Activated CD8-positive, alpha-beta memory T cell treated with anti-CD3 and anti-CD28 coated beads for 48 hours (primary cell): ENCODE data around the gene PLEKHH3.
"Not testable (repeated sequence)": the region's sequence is repeated elsewhere in the genome, so short reads cannot be mapped to it uniquely, and the experiment has no call there.

Source experiments
- DNase-seq, 3 experiments: peaks; one replicate each; pipeline ENCODE4 v3.0.0-alpha.2; 2020; ENCODE audit warnings: low read depth in 2 of 3, low spot score in 2 of 3

PLEKHH3 gene

DNA sequence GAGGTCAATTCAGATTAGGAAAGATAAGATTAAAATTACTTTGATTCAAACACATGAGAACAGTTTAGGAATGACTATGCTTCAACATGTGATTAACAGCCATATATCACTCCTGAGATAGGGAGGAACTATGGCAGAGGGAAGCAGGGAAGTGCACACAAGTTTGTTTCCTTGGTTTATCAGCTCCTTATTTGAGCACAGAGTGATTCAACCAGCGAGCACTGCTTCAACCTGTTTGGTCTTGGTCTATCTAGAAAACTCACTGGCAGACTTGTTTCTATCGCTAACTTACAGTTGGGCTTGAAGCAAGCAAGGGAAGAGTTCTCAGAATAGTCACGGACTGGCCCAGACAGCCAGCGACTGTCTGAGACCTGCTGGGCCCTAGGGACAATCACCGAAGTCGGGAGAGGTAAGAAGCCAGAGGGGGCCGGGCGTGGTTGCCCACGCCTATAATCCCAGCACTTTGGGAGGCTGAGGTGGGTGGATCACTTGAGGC lies 43.8 kb downstream of the PLEKHH3 start:
- DNase-seq = no peak

DNA sequence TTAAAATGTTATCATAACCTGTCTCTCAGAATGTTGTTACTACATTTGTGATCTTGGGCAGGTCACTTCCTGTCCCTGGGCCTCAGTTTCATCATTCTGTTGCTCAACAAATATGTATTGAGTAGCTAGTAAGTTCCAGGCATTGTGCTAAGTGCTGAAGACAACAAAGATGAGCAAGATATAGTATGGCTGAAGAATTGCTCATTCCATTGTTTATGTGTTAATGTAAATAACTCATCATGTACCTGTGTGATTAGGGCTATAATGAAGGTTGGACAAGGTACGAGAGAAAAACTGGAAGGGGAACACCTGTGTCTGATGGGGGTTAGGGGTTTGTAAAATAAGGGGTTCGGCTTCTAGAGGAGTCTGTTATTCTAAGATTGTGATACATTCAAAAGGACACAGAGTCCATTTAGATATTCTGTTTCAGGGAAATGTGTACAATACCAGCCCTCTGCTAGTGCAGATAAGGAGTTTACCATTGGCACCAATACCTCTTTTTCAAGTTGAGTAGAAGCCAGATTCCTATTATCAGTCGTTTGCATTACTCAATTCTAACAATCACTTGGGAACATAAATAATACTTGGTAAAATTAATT lies 47.3 kb downstream of the PLEKHH3 start:
- no peak for DNase-seq

DNA sequence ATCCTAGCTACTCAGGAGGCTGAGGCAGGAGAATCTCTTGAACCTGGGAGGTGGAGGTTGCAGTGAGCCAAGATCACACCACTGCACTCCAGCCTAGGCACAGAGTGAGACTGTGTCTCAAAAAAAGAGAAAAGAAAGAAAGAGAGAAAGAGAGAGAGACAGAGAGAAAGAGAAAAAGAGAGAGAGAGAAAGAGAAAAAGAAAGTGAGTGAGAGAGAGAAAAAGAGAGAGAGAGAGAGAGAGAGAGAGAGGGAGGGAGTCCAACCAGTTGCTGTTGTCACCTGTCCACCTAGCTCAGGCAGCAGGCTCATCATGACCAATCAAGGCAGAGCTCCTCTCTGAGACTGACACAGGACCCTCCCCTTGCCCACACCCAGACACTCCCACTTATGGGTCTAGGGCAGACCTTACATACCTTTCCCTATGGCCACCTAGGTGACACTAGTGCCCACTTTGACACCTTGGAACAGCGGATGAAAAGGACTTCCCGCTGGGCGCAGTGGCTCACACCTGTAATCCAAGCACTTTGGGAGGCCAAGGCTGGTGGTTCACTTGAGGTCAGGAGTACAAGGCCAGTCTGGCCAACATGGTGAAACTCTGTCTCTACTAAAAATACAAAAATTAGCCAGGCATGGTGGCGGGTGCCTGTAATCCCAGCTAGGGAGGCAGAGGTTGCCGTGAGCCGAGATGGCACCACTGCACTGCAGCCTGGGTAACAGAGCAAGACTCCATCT lies 49.6 kb downstream of the PLEKHH3 start:
- not testable (repeated sequence) for DNase-seq

DNA sequence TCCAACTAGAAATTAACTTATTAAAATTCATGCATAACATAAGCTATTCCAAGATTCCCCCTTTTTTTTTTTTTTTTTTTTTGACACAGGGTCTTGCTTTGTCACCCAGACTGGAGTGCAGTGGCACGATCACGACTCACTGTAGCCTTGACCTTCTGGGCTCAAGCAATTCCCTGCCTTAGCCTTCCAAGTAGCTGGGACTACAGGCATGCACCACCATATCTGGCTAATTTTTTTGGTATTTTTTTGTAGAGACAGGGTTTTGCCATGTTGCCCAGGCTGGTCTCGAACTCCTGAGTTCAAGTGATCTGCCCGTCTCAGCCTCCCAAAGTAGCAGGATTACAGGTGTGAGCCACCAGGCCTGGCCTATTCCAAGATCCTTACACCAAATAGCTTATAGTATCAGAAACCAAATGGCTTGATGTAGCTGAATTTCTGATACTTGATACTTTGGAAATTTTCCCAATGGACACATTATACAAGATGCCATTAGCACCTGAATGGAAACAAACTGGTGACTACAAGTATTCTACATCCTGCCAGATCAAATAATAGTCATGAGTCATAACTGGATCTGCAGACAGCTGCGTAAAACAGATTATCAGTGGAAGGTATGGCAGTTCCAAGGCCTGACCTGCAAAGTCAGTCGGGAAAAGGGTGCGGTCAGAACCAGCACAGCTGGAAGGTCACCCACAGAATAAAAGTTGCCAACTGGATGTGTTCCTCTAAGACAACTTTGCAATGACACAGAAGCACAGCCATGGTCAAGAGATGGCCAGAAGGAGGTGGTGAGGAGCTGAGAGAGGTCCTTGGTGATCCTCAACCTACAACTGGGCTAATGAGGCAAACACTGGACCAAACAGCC lies 52.8 kb downstream of the PLEKHH3 start:
- DNase-seq = no peak

DNA sequence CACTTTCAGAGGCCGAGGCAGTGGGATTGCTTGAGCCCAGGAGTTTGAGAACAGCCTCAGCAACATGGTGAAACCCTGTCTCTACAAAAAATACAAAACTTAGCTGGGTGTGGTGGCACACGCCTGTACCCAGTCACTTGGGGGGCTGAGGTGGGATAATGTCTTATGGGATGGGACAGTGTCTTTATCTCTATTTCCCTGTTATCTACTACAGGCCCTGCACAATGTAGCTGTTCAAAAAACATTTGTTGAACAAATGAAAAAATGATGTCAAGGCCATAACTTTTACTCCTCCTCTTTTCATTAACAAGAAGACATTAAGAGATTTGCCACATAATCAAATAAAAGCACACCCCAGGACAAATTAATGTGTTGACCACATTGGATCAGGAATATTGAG lies 53.5 kb downstream of the PLEKHH3 start:
- DNase-seq = no peak

DNA sequence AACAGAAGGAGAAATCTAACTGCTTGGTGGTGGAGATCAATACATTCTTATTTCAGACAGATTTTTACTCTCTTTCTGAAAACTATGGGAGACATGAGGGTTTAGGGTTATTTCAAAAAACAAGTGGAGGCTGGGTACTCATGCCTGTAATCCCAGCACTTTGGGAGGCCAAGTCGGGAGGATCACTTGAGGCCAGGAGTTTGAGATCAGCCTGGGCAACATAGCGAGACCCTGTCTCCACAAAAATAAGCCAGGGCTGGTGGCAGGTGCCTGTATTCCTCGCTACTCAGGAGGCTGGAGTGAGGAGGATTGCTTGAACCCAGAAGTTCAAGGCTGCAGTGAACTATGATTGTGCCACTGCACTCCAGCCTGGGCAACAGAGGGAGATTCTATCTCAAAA lies 54.8 kb downstream of the PLEKHH3 start:
- not testable (repeated sequence) for DNase-seq

DNA sequence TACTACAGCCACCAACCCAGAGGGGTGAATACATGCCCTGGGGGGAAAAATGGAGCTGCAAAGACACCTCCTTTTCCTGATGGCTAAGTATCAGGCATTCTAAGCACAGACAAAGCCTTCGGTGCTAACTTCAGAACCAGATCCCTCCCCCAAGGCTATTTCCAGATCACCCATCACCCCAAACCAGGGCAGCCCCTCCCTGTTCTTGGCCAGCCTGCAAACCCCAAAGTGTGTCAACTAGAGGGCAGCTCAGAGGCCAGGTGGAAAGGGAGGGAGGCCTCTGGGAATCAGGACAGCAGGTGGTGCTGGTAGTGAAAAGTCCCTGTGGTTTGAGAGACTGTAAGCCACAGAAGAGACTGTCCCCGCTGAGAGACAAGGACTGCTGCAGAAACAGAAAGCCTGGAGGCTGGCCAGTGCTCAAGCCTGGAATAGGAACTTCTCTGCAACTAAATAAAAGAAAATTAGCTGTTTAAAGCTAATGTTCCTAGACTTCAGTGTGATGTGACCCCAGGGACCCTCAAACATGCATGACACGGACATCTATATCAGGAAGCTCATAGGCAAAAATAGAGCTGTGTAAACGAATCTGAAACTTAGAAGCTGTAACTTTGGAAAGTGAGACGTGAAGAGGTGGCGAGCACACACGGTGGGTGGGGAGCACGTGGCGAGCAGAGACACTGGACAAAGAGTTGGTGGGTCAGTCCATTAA lies 58.2 kb downstream of the PLEKHH3 start:
- no peak for DNase-seq

DNA sequence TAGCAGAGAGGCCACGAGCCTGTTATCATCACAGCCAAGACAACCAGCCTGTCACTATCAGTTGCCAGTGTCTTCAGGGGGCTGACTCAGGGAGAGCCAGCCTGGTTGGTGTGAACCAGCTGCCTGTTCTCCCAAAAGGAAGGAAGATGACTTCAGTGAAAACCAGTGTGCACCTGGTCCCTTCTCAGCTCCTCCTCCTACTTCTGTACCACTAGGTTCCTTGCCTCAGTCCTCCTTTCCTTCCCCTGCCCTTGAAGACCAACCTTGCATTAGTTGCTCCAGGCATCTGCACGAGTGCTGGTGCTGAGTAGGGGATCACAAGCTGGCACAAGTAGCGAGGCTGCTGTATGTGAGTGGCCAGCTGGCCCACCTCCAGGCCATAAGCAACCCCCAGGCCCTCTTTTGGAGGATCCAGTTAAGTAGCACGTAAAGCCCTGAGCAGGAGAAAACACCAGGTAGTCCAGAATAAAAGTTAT lies 58.8 kb downstream of the PLEKHH3 start:
- DNase-seq = no peak
